Measurements from ENCODE around the gene OR6F1.
"Not testable (repeated sequence)": the region's sequence is repeated elsewhere in the genome, so short reads cannot be mapped to it uniquely, and the experiment has no call there.

Gene OR6F1

GRCh38 chr1:247716546-247716945, at the start of gene OR6F1:
TSS of gene OR6F1 (minus strand) at chr1:247716646. CDS start at chr1:247712755, 3,891 bp downstream.
- no peak for DNase-seq (ENCODE audit: low read depth)

- DNase-seq (ENCODE audit: low read depth) = no peak
Measured at GRCh38 chr1:247760456-247760855, 44.0 kb upstream of the OR6F1 start, which contains the start of gene OR1C1. TSS of gene OR1C1 (minus strand) at chr1:247760556. CDS start at chr1:247758406, 2,150 bp downstream.

GRCh38 chr1:247754311-247754710, 37.9 kb upstream of the OR6F1 start:
- not testable (repeated sequence) for DNase-seq (ENCODE audit: low read depth)

GRCh38 chr1:247749870-247750269, 33.4 kb upstream of the OR6F1 start:
- DNase-seq (ENCODE audit: low read depth) = no peak

GRCh38 chr1:247748041-247748440, 31.6 kb upstream of the OR6F1 start, which contains the start of gene OR14A2:
TSS of gene OR14A2 (minus strand) at chr1:247748141.
- DNase-seq (ENCODE audit: low read depth) = no peak

- DNase-seq (ENCODE audit: low read depth) = peak; percentile 2
Measured at GRCh38 chr1:247747616-247748015, 31.2 kb upstream of the OR6F1 start.

- DNase-seq (ENCODE audit: low read depth) = no peak
Measured at GRCh38 chr1:247746391-247746935, 30.0 kb upstream of the OR6F1 start.

- peak; percentile 53 for DNase-seq (ENCODE audit: low read depth)
Measured at GRCh38 chr1:247742215-247742760, 25.8 kb upstream of the OR6F1 start.

- no peak for DNase-seq (ENCODE audit: low read depth)
Measured at GRCh38 chr1:247741756-247742155, 25.3 kb upstream of the OR6F1 start.

- DNase-seq (ENCODE audit: low read depth) = peak; percentile 1
Measured at GRCh38 chr1:247740721-247741120, 24.3 kb upstream of the OR6F1 start.

- DNase-seq (ENCODE audit: low read depth) = no peak
Measured at GRCh38 chr1:247738315-247738714, 21.9 kb upstream of the OR6F1 start, which contains the start of gene OR14K1. TSS of gene OR14K1 (plus strand) at chr1:247738615. CDS start at chr1:247738615, 0 bp downstream.

GRCh38 chr1:247721222-247721621, 4.8 kb upstream of the OR6F1 start:
- DNase-seq (ENCODE audit: low read depth) = no peak

- no peak for DNase-seq (ENCODE audit: low read depth)
Measured at GRCh38 chr1:247713753-247714152, 2.7 kb downstream of the OR6F1 start.

- DNase-seq (ENCODE audit: low read depth) = not testable (repeated sequence)
Measured at GRCh38 chr1:247710681-247711080, 5.8 kb downstream of the OR6F1 start.

- no peak for DNase-seq (ENCODE audit: low read depth)
Measured at GRCh38 chr1:247701338-247701737, 15.1 kb downstream of the OR6F1 start.

- DNase-seq (ENCODE audit: low read depth) = peak; percentile 22
Measured at GRCh38 chr1:247681288-247681897, 35.1 kb downstream of the OR6F1 start.

- no peak for DNase-seq (ENCODE audit: low read depth)
Measured at GRCh38 chr1:247680171-247680570, 36.3 kb downstream of the OR6F1 start.

- DNase-seq (ENCODE audit: low read depth) = no peak
Measured at GRCh38 chr1:247679639-247680038, 36.8 kb downstream of the OR6F1 start, which contains the start of gene OR13G1. TSS of gene OR13G1 (minus strand) at chr1:247679739. CDS start at chr1:247673041, 6,698 bp downstream.

- DNase-seq (ENCODE audit: low read depth) = no peak
Measured at GRCh38 chr1:247669225-247669624, 47.2 kb downstream of the OR6F1 start.

Measured in amniotic epithelial cell (primary cell).